Neural cell (in vitro differentiated cells): ENCODE data around the gene PLK3. TPM values are rescaled to one million over a fixed set of nuclear protein-coding genes. Genes with fewer than 3 reads are reported as not detected.
A peak's percentile ranks its signal among the peaks of the same experiment; 100 is the strongest.
"Not testable (repeated sequence)": the region's sequence is repeated elsewhere in the genome, so short reads cannot be mapped to it uniquely, and the experiment has no call there.

ENCODE experiments used
- H2AFZ ChIP-seq: fragments of 200-600, 300-800 bp; sonication (generic), shearing (Covaris generic); 2 replicates; pipeline ENCODE4 v1.6.0; 2014; ENCODE audit warnings: low read depth, mild to moderate bottlenecking, antibody characterized with exemption, low read length, moderate library complexity
- H3F3A ChIP-seq: fragments of 200-600 bp; shearing (Covaris generic); 2 replicates; pipeline ENCODE4 v1.6.1; 2016; ENCODE audit warnings: mild to moderate bottlenecking, moderate library complexity, mixed read lengths, antibody characterized with exemption, low read length; ENCODE audit not compliant: insufficient read depth, poor library complexity, severe bottlenecking
- H3K27ac ChIP-seq: fragments of 200-600, 300-800 bp; sonication (generic), shearing (Covaris generic); 2 replicates; pipeline ENCODE4 v1.5.1; 2014; ENCODE audit warnings: mild to moderate bottlenecking, low read length, moderate library complexity
- H3K27me3 ChIP-seq: fragments of 300-800, 200-600 bp; sonication (generic), shearing (Covaris generic); 2 replicates; pipeline ENCODE4 v1.6.0; 2014; ENCODE audit warnings: mild to moderate bottlenecking, low read depth, low read length, moderate library complexity; ENCODE audit not compliant: insufficient read depth
- H3K36me3 ChIP-seq: fragments of 300-800, 200-600 bp; sonication (generic), shearing (Covaris generic); 2 replicates; pipeline ENCODE4 v1.5.1; 2014; ENCODE audit warnings: mild to moderate bottlenecking, antibody characterized with exemption, low read length, moderate library complexity; ENCODE audit not compliant: insufficient read depth
- H3K4me2 ChIP-seq: fragments of 300-800, 200-600 bp; sonication (generic), shearing (Covaris generic); 2 replicates; pipeline ENCODE4 v1.6.0; 2014; ENCODE audit warnings: mild to moderate bottlenecking, low read length
- H3K4me3 ChIP-seq: fragments of 300-800, 200-600 bp; sonication (generic), shearing (Covaris generic); 2 replicates; pipeline ENCODE4 v1.5.1; 2014; ENCODE audit warnings: mild to moderate bottlenecking, low read length, moderate library complexity
- H3K79me2 ChIP-seq: fragments of 200-600 bp; shearing (Covaris generic); replicated peaks from 2 replicates; pipeline ENCODE4 v1.6.0; 2014; ENCODE audit warnings: mild to moderate bottlenecking, low read length, moderate library complexity; ENCODE audit not compliant: insufficient read depth
- H3K9ac ChIP-seq: fragments of 300-800, 200-600 bp; sonication (generic), shearing (Covaris generic); 2 replicates; pipeline ENCODE4 v1.6.1; 2016; ENCODE audit warnings: mild to moderate bottlenecking, low read length, mixed read lengths
- H3K9me2 ChIP-seq: fragments of 200-600 bp; shearing (Covaris generic); 2 replicates; pipeline ENCODE4 v1.6.1; 2016; ENCODE audit warnings: mild to moderate bottlenecking, low read length, mixed read lengths; ENCODE audit not compliant: insufficient read depth
- H3K9me3 ChIP-seq: fragments of 200-600, 300-800 bp; sonication (generic), shearing (Covaris generic); 2 replicates; pipeline ENCODE4 v1.6.1; 2016; ENCODE audit warnings: mild to moderate bottlenecking, mixed run types, low read length, moderate library complexity, mixed read lengths
- H4K20me1 ChIP-seq: fragments of 200-600 bp; shearing (Covaris generic); 2 replicates; pipeline ENCODE4 v1.6.1; 2016; ENCODE audit warnings: mild to moderate bottlenecking, mixed run types; ENCODE audit not compliant: insufficient read depth
- CTCF ChIP-seq: fragments of 450-650 bp; IDR thresholded peaks from 2 replicates; pipeline ENCODE4 v1.5.1; 2014; ENCODE audit warnings: antibody characterized with exemption, mild to moderate bottlenecking, moderate library complexity; ENCODE audit not compliant: poor library complexity, severe bottlenecking
- EP300 ChIP-seq: fragments of 450-650 bp; conservative IDR thresholded peaks from 2 replicates; pipeline ENCODE4 v1.6.1; 2014; ENCODE audit warnings: antibody characterized with exemption, mild to moderate bottlenecking, moderate library complexity; ENCODE audit not compliant: poor library complexity, severe bottlenecking
- EZH2 ChIP-seq: fragments of 200-600, 300-800 bp; shearing (Covaris generic), sonication (generic); IDR thresholded peaks from 2 replicates; pipeline ENCODE4 v1.6.1; 2014; ENCODE audit warnings: antibody characterized with exemption, low read length, borderline replicate concordance, mild to moderate bottlenecking; ENCODE audit not compliant: insufficient read depth, poor library complexity, severe bottlenecking
- MXI1 ChIP-seq: fragments of 450-650 bp; conservative IDR thresholded peaks from 2 replicates; pipeline ENCODE4 v1.6.1; 2014; ENCODE audit warnings: antibody characterized with exemption, mild to moderate bottlenecking; ENCODE audit not compliant: poor library complexity, severe bottlenecking
- POLR2AphosphoS5 ChIP-seq: IDR thresholded peaks from 2 replicates; pipeline ENCODE4 v1.6.1; 2012
- RAD21 ChIP-seq: fragments of 450-650 bp; conservative IDR thresholded peaks from 2 replicates; pipeline ENCODE4 v1.6.1; 2014; ENCODE audit warnings: antibody characterized with exemption, mild to moderate bottlenecking, moderate library complexity
- REST ChIP-seq: IDR thresholded peaks from 2 replicates; pipeline ENCODE4 v1.6.1; 2012; ENCODE audit warnings: borderline replicate concordance
- SMC3 ChIP-seq: fragments of 450-650 bp; conservative IDR thresholded peaks from 2 replicates; pipeline ENCODE4 v1.6.1; 2014; ENCODE audit warnings: antibody characterized with exemption, mild to moderate bottlenecking, moderate library complexity; ENCODE audit not compliant: poor library complexity
- TAF1 ChIP-seq: IDR thresholded peaks from 2 replicates; pipeline ENCODE4 v1.6.1; 2012; ENCODE audit warnings: low read depth
- polyA plus RNA-seq: library from polyadenylated mRNA; depleted of rRNA; stranded (reverse); fragments of >200 nt; gene quantifications from 2 replicates; pipeline ENCODE4 v1.2.3, GENCODE V29; 2014

The PLK3 gene
- polyA plus RNA-seq, 1 donor from 2014 or later, result 8.3 TPM

GRCh38 chr1:44811234-44811633 lies 11.1 kb downstream of the PLK3 start:
- H3K4me2 ChIP-seq, result no peak overlapping the region
- TF ChIP-seq SMC3 (no peak), POLR2AphosphoS5 (no peak), MXI1 (no peak), EZH2 (no peak), CTCF (no peak), REST (no peak), TAF1 (no peak), RAD21 (no peak), EP300 (no peak)
- no peaks in the 10 kb centered on the region for H3K27me3 ChIP-seq
- no peaks in the 10 kb centered on the region for H3K79me2 ChIP-seq
- no peak overlapping the region for H3K9ac ChIP-seq
- H2AFZ ChIP-seq, result no peak overlapping the region
- no peak overlapping the region for H3K27ac ChIP-seq
- no peaks in the 10 kb centered on the region for H3K36me3 ChIP-seq
- no peaks in the 10 kb centered on the region for H3K9me2 ChIP-seq
- H3K4me3 ChIP-seq, result no peak overlapping the region
- H3K9me3 ChIP-seq, result no peaks in the 10 kb centered on the region
- H4K20me1 ChIP-seq, result no peaks in the 10 kb centered on the region
- H3F3A ChIP-seq, result no peaks in the 10 kb centered on the region

DNA sequence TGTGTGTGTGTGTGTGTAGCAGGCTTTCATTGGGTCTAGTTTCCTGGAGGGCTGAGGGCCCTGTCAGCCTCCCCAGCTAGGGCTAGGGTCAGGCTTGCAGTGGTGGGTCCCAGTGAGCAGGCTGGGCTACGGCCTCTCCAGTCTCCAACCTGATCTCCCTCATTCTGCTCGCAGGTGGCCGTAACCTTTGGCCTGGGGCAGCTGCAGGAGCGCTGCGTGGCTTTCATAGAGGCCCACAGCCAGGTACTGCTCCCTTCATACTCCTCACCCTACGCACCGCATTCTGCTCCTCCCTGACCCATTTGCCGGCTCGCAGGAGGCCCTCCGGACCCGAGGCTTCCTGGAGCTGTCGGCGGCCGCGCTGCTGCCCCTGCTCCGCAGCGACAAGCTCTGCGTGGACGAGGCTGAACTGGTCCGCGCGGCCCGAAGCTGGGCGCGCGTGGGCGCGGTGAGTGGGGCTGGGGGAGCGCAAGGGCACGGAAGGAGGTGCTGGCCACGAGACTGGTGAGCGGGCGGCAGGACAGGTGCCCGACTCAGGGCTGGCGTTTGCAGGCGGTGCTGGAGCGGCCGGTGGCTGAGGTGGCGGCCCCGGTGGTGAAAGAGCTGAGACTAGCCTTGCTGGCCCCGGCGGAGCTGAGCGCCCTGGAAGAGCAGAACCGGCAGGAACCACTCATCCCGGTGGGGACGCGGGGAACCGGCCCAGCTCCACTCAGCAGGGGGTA lies 12.8 kb downstream of the PLK3 start:
- Histone ChIP-seq H3K27ac (no peak overlapping the region), H3K27me3 (no peaks in the 10 kb centered on the region), H3K4me3 (peak overlapping the region; percentile 59), H3K9me3 (no peaks in the 10 kb centered on the region), H3K9me2 (no peaks in the 10 kb centered on the region), H3F3A (no peaks in the 10 kb centered on the region), H2AFZ (no peak overlapping the region), H4K20me1 (no peaks in the 10 kb centered on the region), H3K36me3 (no peaks in the 10 kb centered on the region), H3K9ac (no peak overlapping the region), H3K4me2 (no peak overlapping the region), H3K79me2 (no peaks in the 10 kb centered on the region)
- TF ChIP-seq EP300 (no peak), RAD21 (no peak), POLR2AphosphoS5 (no peak), TAF1 (no peak), SMC3 (no peak), MXI1 (no peak), REST (no peak), CTCF (no peak), EZH2 (no peak)

DNA sequence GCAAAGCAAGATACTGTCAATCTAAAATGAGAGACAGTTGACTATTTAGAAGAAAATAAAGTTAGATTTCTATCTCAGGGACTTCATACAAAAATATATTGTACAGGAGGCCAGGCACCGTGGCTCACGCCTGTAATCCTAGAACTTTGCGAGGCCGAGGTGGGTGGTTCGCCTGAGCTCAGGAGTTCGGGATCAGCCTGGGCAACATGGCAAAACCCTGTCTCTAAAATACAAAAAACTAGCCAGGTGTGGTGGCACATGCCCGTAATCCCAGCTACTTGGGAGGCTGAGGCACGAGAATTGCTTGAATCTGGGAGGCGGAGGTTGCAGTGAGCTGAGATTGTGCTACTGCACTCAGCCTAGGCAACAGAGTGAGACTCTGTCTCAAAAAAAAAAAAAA lies 15.7 kb downstream of the PLK3 start:
- peaks cover 15% of the 10 kb centered on the region for H3K27me3 ChIP-seq
- not testable (repeated sequence) for H3K27ac ChIP-seq, H3K4me2 ChIP-seq, H3K9me3 ChIP-seq, H3K36me3 ChIP-seq, H3K9ac ChIP-seq, H3F3A ChIP-seq, H3K9me2 ChIP-seq, H4K20me1 ChIP-seq, H3K4me3 ChIP-seq, H3K79me2 ChIP-seq, H2AFZ ChIP-seq
